GM19372 (cell line): ENCODE measurements around the gene NLGN1.

ENCODE experiments used
- ATAC-seq: cut with Tn5 transposase; IDR thresholded peaks from one replicate; pipeline ENCODE4 v1.9.1; 2021; ENCODE audit warnings: mild to moderate bottlenecking, low read depth, moderate library complexity; ENCODE audit not compliant: unreplicated experiment

Gene NLGN1

DNA sequence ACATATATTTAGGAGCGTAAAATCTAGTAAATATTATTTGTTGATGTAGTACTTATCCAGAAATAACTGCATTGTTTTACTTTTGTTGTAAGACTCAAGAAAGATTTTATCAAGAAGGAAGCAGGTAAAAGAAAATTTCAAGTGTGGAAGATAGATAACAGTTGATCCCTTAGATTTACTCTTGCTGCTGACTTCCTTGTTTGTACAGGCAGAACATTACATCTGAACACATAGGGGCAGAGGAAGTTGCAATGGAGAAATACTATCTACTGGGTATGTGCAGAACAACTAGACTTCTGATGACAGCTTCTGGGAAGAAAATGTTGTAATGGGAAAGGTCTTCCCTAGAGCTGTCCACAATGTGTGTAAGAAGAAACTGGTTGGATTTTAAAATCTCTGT is 350.6 kb downstream of the NLGN1 start:
- no peak for ATAC-seq

GRCh38 chr3:173750095-173750494 is 352.6 kb downstream of the NLGN1 start:
- no peak for ATAC-seq

GRCh38 chr3:173750591-173750990 is 353.0 kb downstream of the NLGN1 start:
- no peak for ATAC-seq

DNA sequence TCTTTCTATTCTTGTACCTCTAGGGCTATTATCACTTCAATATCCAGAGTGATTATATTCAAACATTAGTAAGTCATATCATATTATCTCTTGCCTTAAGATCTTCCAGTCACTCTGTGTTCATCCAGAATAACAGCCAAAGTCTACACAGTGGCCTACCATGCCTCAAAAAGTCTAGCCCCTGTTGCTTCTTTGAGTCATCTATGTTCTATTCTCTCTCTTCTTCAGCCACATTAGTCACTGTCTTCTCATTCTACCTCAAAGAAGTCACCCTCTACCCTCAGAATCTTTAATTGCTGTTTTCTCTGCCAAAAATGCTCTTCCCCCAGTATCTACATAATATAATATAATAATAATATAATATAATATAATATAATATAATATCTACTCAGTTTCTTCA is 356.0 kb downstream of the NLGN1 start:
- ATAC-seq = no peak

- ATAC-seq = no peak
These were observed 357.6 kb downstream of the NLGN1 start for GRCh38 chr3:173755161-173755560.

DNA sequence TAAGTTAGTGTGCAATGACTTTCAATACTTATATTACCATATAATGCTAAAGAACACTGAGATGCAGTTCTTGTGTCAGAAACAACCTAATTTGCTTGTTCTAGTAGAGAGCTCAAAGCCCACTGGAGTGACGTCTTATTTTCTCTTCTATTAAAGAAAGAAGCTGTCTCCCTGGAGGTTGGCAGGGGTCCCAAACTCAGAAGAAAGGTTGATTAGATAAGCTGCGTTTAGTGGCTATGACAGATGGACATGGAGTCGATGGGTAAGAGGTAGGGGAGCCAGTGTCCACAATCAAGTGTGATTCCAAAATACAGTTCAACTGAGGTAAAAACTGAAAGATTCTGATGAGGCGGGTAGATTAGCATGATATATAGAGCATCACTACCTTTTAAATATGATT is 363.6 kb downstream of the NLGN1 start:
- no peak for ATAC-seq

- no peak for ATAC-seq
These were observed 365.0 kb downstream of the NLGN1 start for GRCh38 chr3:173762501-173762900.

GRCh38 chr3:173770011-173770410 is 372.5 kb downstream of the NLGN1 start:
- no peak for ATAC-seq

DNA sequence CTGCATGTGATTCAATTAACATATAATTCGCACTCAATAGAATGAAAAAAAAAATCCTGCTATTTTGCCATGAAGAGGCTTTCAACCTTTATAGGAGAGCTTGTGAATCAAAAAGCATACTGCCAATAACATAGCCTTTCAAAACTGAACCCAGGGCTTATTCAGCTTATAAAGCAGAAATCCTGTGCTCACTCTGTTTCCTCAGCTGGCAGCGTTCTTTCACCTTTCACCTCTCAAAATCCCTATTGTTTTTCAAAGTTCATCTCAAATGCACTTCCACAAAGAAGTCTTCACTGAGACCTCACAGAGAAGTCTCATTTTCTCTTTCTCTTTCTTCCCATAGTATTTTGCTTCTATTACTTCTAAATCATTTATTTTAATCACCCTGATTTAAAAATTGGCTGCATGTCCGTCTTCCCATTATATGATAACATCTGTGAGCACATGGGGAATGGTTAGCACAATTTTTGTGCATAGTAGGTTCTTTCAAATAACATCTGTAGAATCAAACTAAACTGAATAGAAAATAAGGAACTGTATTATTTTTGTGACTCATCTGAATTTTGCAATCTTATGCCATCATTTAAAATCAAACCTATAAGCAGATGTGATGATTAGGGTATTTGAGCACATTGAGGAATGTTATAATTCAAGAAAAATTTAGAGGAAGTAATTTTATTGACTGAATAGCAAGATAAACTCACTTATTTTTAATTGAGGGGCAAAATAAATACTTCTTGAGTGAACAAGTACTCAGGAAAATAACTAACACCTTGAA is 373.4 kb downstream of the NLGN1 start:
- ATAC-seq = no peak

DNA sequence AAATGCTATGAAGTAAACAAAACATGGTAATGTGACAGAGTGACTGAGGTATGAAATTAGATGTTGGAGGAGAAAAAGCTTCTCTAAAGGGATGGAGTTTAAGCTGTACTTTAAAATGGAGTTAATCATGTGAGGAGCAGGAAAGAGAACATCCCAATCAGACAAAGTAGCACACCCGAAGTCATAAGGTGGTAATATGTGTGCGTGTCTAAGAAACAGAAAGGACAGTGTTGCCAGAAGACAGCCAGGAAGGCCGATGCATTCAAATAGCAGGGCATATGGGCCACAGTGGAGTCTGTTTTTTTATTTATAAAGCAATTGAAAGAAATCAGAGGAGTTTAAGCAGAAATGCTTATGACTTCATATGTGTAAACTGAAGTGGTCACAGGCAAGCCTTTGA is 376.3 kb downstream of the NLGN1 start:
- ATAC-seq = no peak

GRCh38 chr3:173774294-173774693 is 376.8 kb downstream of the NLGN1 start:
- no peak for ATAC-seq

GRCh38 chr3:173778251-173778650 is 380.7 kb downstream of the NLGN1 start:
- ATAC-seq = no peak

DNA sequence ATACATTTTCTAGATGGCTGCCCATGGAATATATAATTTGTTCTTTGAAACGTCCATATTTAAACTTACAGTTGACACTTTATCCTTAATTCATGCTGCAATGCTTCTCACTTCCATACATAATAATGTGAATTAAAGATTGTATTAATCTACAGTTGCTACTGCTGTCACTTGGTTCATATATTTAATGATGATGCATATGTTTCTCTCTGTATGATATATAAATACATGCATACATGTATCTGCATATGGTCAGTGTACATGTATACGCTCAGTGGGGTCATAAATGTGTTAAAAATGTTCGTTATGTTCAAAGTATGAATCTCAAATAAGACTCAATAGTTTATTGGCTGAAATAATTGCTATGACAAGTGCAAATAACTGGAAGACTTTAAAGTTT is 382.5 kb downstream of the NLGN1 start:
- no peak for ATAC-seq

DNA sequence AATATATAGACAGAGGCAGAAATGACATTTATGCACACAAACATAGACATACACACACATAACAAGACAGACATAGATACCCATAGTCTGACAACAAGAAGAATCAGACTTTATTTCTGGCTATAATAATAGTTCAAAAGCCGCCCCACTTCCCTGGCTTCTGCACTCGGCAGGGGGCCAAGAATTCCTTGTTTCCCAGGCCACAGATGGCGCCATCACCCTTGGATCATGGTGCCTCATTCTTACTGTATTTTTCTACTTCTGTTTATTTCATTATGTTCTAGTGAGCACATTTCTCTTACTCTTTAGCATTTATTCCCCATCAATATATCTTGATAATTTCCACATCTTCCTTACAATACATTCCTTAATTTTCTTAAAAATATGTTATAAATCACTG is 387.5 kb downstream of the NLGN1 start:
- no peak for ATAC-seq

GRCh38 chr3:173789530-173790162 is 392.1 kb downstream of the NLGN1 start:
- no peak for ATAC-seq

DNA sequence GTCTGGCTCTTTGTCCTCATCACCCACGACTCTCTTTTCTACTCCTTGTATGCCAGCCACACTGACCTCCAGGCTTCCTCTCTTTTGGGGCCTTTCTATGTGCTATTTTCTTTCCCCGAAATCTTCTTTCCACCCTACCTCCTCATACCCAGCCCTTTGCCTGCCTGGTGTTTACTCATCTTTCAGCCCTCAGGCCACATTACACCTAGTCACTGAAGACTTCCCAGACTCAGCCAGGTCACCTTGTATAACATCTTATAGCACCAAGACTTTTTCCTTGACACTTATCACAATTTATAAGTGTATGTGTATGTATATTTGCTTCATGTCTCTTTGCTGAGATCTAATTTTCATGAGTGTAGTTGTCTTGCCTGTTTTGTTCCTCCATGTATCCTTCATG is 396.4 kb downstream of the NLGN1 start:
- no peak for ATAC-seq

DNA sequence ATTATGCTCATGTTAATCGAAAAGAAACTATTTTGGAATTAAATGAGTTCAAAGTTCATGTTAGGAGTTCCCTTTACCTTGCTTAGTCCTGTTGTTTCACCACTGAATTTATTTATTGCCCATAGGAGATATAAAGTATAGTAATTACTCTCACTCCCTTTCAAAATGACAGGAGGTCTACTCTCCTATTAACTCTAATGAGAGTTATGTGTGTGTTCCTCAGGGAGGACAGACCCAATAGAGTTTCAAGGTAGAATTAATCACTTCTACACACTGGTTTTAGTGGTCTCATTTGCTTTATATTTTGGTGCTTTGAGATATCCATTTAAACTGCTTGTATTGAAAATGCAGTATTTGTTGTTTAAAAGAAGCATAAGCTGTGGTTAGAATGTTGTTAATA is 398.9 kb downstream of the NLGN1 start:
- no peak for ATAC-seq

- ATAC-seq = no peak
These were observed 399.3 kb downstream of the NLGN1 start for GRCh38 chr3:173796890-173797289.

- no peak for ATAC-seq
These were observed 401.7 kb downstream of the NLGN1 start for GRCh38 chr3:173799060-173799816.

- ATAC-seq = no peak
These were observed 402.6 kb downstream of the NLGN1 start for GRCh38 chr3:173800154-173800553.

DNA sequence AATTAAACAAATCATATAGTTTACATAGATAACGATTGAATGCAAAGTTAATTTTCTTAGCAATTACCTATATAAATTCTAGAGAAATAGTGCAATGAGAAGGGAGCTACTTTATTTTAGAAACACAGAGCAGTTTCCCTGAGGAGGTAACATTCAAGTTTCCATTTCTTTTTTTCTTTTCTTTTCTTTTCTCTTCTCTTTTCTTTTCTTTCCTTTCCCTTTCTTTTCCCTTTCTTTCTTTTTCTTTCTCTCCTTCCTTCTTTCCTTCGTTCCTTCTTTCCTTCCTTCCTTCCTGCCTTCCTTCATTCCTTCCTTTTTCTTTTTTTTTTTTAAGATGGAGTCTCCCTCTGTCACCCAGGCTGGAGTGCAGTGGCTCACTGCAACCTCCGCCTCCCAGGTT is 417.3 kb downstream of the NLGN1 start:
- no peak for ATAC-seq

- ATAC-seq = no peak
These were observed 421.8 kb downstream of the NLGN1 start for GRCh38 chr3:173819368-173819767.
